OCI-LY3 (cell line): ENCODE measurements around the gene PILRA.

Experiments used
- EZH2phosphoT487 ChIP-seq: fragments of 200-600 bp; shearing (Covaris generic); IDR thresholded peaks from 2 replicates; pipeline ENCODE4 v1.6.1; 2018; ENCODE audit warnings: antibody characterized with exemption, mixed run types, low read depth
- TF ChIP-seq, protein P1 (sequence below): fragments of 200-600, 300-600 bp; sonication (generic); IDR thresholded peaks from 2 replicates; pipeline ENCODE4 v1.5.1; 2014; ENCODE audit warnings: antibody characterized with exemption, low read length, low read depth

DNA sequence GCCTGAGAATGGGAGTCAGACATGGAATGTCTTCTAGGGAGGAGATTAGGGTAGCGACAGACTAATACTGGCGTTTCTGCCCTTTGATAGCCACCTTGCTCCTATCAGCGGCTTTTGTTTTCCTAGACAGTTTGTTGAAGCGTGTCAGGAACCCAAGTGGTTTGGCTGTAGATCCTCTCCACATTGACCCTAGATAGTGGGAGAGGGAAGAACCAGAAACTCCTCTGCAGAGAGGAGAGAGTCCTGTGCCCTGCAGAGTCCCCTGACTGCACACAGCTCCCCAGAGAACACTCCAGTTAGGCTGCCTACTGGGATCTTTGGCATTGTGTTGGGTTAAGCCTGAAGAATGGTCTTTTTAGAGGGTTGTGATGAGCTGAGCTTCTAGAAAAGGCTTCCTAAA is 58.8 kb downstream of the PILRA start:
- TF ChIP-seq, protein P1, sequence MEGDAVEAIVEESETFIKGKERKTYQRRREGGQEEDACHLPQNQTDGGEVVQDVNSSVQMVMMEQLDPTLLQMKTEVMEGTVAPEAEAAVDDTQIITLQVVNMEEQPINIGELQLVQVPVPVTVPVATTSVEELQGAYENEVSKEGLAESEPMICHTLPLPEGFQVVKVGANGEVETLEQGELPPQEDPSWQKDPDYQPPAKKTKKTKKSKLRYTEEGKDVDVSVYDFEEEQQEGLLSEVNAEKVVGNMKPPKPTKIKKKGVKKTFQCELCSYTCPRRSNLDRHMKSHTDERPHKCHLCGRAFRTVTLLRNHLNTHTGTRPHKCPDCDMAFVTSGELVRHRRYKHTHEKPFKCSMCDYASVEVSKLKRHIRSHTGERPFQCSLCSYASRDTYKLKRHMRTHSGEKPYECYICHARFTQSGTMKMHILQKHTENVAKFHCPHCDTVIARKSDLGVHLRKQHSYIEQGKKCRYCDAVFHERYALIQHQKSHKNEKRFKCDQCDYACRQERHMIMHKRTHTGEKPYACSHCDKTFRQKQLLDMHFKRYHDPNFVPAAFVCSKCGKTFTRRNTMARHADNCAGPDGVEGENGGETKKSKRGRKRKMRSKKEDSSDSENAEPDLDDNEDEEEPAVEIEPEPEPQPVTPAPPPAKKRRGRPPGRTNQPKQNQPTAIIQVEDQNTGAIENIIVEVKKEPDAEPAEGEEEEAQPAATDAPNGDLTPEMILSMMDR: no peak
- TF ChIP-seq EZH2phosphoT487: no peak
